Measurements from ENCODE around the gene DOCK10. TPM values are rescaled to one million over a fixed set of nuclear protein-coding genes. Genes with fewer than 3 reads are reported as not detected.

DOCK10 gene
- total RNA-seq, 2 experiments from 2014 or later, result 191 to 198 TPM

DNA sequence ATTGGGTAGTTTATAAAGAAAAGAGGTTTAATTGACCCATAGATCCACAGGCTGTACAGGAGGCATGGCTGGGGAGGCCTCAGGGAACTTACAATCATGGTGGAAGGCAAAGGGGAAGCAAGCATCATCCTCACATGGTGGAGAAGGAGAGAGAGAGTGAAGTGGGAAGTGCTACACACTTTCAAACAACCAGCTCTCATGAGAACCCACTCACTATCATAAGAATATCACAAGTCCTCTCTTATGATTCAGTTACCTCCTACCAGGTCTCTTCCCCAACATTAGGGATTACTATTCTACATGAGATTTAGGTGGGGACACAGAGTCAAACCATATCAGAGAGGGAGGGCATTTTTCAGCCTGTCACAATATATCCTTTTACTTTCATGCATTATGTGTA is 22.7 kb upstream of the DOCK10 start:
- Mint-ChIP-seq H3K27ac (peak overlapping the region; percentile 85), H3K36me3 (ENCODE audit: low read depth) (peaks cover 19% of the 10 kb centered on the region), H3K9me3 (peaks cover 24% of the 10 kb centered on the region), H3K27me3 (no peaks in the 10 kb centered on the region), H3K4me1 (ENCODE audit: low read depth) (peaks cover 50% of the 10 kb centered on the region), H3K4me3 (no peak overlapping the region)
- DNase-seq (no peak), ATAC-seq (peak; percentile 19)
- ChIA-PET CTCF (interaction anchor here (0.9 to 1.2 kb wide), 6 partner anchors 9 to 135 kb away, joined by 3 to 4 read pairs (median 3); no protein-coding TSS in a partner anchor), POLR2A (interaction anchor here (1.7 to 4.8 kb wide), 2 partner anchors 23 to 36 kb away, joined by 4 to 25 read pairs; partner anchors contain the start of gene DOCK10)
- intact Hi-C loops (cut with micrococcal nuclease), result no loop called here
- TF ChIP-seq, protein P1, sequence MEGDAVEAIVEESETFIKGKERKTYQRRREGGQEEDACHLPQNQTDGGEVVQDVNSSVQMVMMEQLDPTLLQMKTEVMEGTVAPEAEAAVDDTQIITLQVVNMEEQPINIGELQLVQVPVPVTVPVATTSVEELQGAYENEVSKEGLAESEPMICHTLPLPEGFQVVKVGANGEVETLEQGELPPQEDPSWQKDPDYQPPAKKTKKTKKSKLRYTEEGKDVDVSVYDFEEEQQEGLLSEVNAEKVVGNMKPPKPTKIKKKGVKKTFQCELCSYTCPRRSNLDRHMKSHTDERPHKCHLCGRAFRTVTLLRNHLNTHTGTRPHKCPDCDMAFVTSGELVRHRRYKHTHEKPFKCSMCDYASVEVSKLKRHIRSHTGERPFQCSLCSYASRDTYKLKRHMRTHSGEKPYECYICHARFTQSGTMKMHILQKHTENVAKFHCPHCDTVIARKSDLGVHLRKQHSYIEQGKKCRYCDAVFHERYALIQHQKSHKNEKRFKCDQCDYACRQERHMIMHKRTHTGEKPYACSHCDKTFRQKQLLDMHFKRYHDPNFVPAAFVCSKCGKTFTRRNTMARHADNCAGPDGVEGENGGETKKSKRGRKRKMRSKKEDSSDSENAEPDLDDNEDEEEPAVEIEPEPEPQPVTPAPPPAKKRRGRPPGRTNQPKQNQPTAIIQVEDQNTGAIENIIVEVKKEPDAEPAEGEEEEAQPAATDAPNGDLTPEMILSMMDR (IDR thresholded peaks at IDR 0.05), result no peak

GRCh38 chr2:225064362-225064761 is 22.1 kb upstream of the DOCK10 start:
- H3K4me1 Mint-ChIP-seq (ENCODE audit: low read depth), result peaks cover 48% of the 10 kb centered on the region
- CTCF ChIA-PET, result interaction anchor here (0.9 to 1.2 kb wide), 3 partner anchors 9 to 62 kb away, joined by 3 to 4 read pairs (median 3); no protein-coding TSS in a partner anchor
- peak; percentile 15 for DNase-seq
- ATAC-seq, result peak; percentile 68
- peak overlapping the region; percentile 85 for H3K27ac Mint-ChIP-seq
- peaks cover 19% of the 10 kb centered on the region for H3K36me3 Mint-ChIP-seq (ENCODE audit: low read depth)
- H3K9me3 Mint-ChIP-seq, result peaks cover 24% of the 10 kb centered on the region
- H3K4me3 Mint-ChIP-seq, result no peak overlapping the region
- TF ChIP-seq, protein P1 (IDR thresholded peaks at IDR 0.05), result no peak
- POLR2A ChIA-PET, result interaction anchor here (4.8 kb wide), 1 partner anchor 22 kb away, joined by 25 read pairs; the partner anchor contains the start of gene DOCK10
- no peaks in the 10 kb centered on the region for H3K27me3 Mint-ChIP-seq
- intact Hi-C loops (cut with micrococcal nuclease), result no loop called here

- POLR2A ChIA-PET, result interaction anchor here (5.2 kb wide), 1 partner anchor 15 kb away, joined by 67 read pairs; the partner anchor contains the start of gene DOCK10
- no peaks in the 10 kb centered on the region for H3K27me3 Mint-ChIP-seq
- H3K27ac Mint-ChIP-seq, result no peak overlapping the region
- TF ChIP-seq, protein P1 (IDR thresholded peaks at IDR 0.05), result no peak
- DNase-seq (peak; percentile 28), ATAC-seq (peak; percentile 72)
- H3K4me1 Mint-ChIP-seq (ENCODE audit: low read depth), result peaks cover 54% of the 10 kb centered on the region
- intact Hi-C loops (cut with micrococcal nuclease), result no loop called here
- H3K9me3 Mint-ChIP-seq, result no peaks in the 10 kb centered on the region
- H3K4me3 Mint-ChIP-seq, result no peak overlapping the region
- CTCF ChIA-PET, result interaction anchor here (0.7 to 1.3 kb wide), 3 partner anchors 9 to 16 kb away, joined by 4 to 8 read pairs (median 5); partner anchors contain the start of gene DOCK10
- no peaks in the 10 kb centered on the region for H3K36me3 Mint-ChIP-seq (ENCODE audit: low read depth)
Observed at GRCh38 chr2:225056330-225057073, 14.2 kb upstream of the DOCK10 start.

DNA sequence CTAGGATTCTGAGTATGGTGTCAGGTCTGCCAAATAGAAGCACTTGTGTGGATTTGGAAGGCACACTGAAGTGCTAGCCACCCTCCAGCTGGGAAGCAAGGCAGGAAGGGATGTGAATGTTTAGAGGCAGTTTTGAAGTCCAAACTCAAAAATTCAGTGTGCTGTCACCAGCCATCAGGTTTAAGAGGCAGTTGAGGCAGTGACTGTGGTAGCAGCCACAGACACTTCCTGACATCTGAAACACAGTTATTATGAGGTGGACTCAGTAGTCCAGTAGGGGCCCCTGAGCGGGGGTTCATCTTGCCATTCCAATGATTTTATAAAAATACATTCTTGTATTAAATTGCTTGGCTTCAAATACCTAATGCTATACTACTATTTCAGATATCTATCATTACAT is 13.4 kb upstream of the DOCK10 start:
- CTCF ChIA-PET, result interaction anchor here (1.3 to 1.9 kb wide), 2 partner anchors 9 to 17 kb away, joined by 4 read pairs; no protein-coding TSS in a partner anchor
- no peaks in the 10 kb centered on the region for H3K27me3 Mint-ChIP-seq
- no peaks in the 10 kb centered on the region for H3K9me3 Mint-ChIP-seq
- H3K4me3 Mint-ChIP-seq, result no peak overlapping the region
- peak overlapping the region; percentile 64 for H3K27ac Mint-ChIP-seq
- DNase-seq (no peak), ATAC-seq (no peak)
- intact Hi-C loops (cut with micrococcal nuclease), result no loop called here
- TF ChIP-seq, protein P1 (IDR thresholded peaks at IDR 0.05), result no peak
- POLR2A ChIA-PET, result interaction anchor here (5.2 kb wide), 1 partner anchor 15 kb away, joined by 67 read pairs; the partner anchor contains the start of gene DOCK10
- H3K4me1 Mint-ChIP-seq (ENCODE audit: low read depth), result peaks cover 59% of the 10 kb centered on the region
- no peaks in the 10 kb centered on the region for H3K36me3 Mint-ChIP-seq (ENCODE audit: low read depth)

Measured in activated CD8-positive, alpha-beta T cell treated with anti-CD3 and anti-CD28 coated beads for 36 hours (primary cell).